Gastrocnemius medialis (tissue), 4 donors: ENCODE data around the gene PDLIM1. TPM values are rescaled to one million over a fixed set of nuclear protein-coding genes. Genes with fewer than 3 reads are reported as not detected.

Experiments used
- ATAC-seq, 2 donors: fragments of 150-250 bp; one replicate each; pipeline ENCODE4 v1.9.1; 2016
- DNase-seq, 2 donors: peaks; one replicate each; pipeline ENCODE4 v3.0.0-alpha.2; 2019
- H3K27ac ChIP-seq, 4 donors: fragments of 200-600 bp; sonication (generic); 1 replicate in 1 of 4; 2 replicates in 3 of 4; pipeline ENCODE4 v1.5.1; 2016 to 2018; ENCODE audit warnings: mild to moderate bottlenecking in 2 of 4, moderate library complexity in 1 of 4
- H3K27me3 ChIP-seq, 3 donors: fragments of 200-600 bp; sonication (generic) in 2 of 3; 1 replicate in 1 of 3; 2 replicates in 2 of 3; pipeline versions ENCODE4 v1.5.1 to v1.6.0; 2016 to 2019; ENCODE audit warnings: mild to moderate bottlenecking in 1 of 3, moderate library complexity in 1 of 3
- H3K36me3 ChIP-seq, 2 donors: fragments of 200-600 bp; sonication (generic) in 1 of 2; one replicate each; pipeline ENCODE4 v1.5.1; 2017 to 2018
- H3K4me1 ChIP-seq, 2 donors: fragments of 200-600 bp; sonication (generic) in 1 of 2; one replicate each; pipeline ENCODE4 v1.5.1; 2016 to 2017; ENCODE audit warnings: mild to moderate bottlenecking in 2 of 2
- H3K4me3 ChIP-seq, 4 donors: fragments of 200-600 bp; sonication (generic) in 3 of 4; 1 replicate in 1 of 4; 2 replicates in 3 of 4; pipeline ENCODE4 v1.5.1; 2016 to 2019; ENCODE audit warnings: mild to moderate bottlenecking in 2 of 4
- H3K9me3 ChIP-seq, 3 donors: fragments of 200-600 bp; sonication (generic) in 2 of 3; 1 replicate in 1 of 3; 2 replicates in 2 of 3; pipeline ENCODE4 v1.5.1; 2016 to 2019
- CTCF ChIP-seq, 5 experiments: fragments of 450-650 bp in 3 of 5; fragments of 200-600 bp in 2 of 5; sonication (generic) in 2 of 5; IDR thresholded peaks in 4 of 5; conservative IDR thresholded peaks in 1 of 5; 1 replicate in 4 of 5; 2 replicates in 1 of 5; pipeline ENCODE4 v1.5.1; 2016 to 2019; ENCODE audit warnings: antibody characterized with exemption in 5 of 5, mild to moderate bottlenecking in 3 of 5, moderate library complexity in 3 of 5
- POLR2A ChIP-seq, 2 donors: fragments of 450-650 bp; IDR thresholded peaks; one replicate each; pipeline ENCODE4 v1.6.1; 2017; ENCODE audit warnings: antibody characterized with exemption in 2 of 2, mild to moderate bottlenecking in 2 of 2, moderate library complexity in 2 of 2
- in situ Hi-C, 4 donors: fragments of 200-750 bp; cut with MboI; loops; one replicate each; pipeline versions ENCODE4 v1.15.0 to v1.8.0; 2017; ENCODE audit warnings: low sequenced_read_pairs in 4 of 4
- intact Hi-C: fragments of 100-400 bp; cut with DNase I; formaldehyde crosslinking; loops from one replicate; pipeline ENCODE4 v1.15.1; 2023; ENCODE audit warnings: low total_unique reads
- total RNA-seq, 4 donors: library from RNA; depleted of rRNA; stranded (reverse); fragments of >200 nt; gene quantifications; one replicate each; pipeline versions ENCODE4 v1.1.0 to v1.2.3, GENCODE V29; 2016

PDLIM1 gene
- total RNA-seq, 4 donors from 2014 or later, result 157 to 572 (median 272) TPM

- DNase-seq (peak; percentile 80 to 92), ATAC-seq (peak; percentile 91)
- intact Hi-C loops (loop anchor here (1.0 to 5.0 kb wide), 2 partner anchors 40 to 49 kb away; no protein-coding TSS in a partner anchor), in situ Hi-C loops (no loop called here)
- Histone ChIP-seq H3K27ac (peak overlapping the region; percentile 76 to 86 (median 83)), H3K9me3 (no peaks in the 10 kb centered on the region), H3K4me3 (no peak overlapping the region), H3K27me3 (no peaks in the 10 kb centered on the region), H3K36me3 (peaks cover 0 to 12% of the 10 kb centered on the region in 2 donors), H3K4me1 (peaks cover 57 to 74% of the 10 kb centered on the region in 2 donors)
- TF ChIP-seq POLR2A (IDR thresholded peaks at IDR 0.05) (peak in 1 of 2 donors; percentile 18), CTCF (IDR thresholded peaks at IDR 0.05 in 4 of 5, conservative IDR thresholded peaks at IDR 0.05 in 1 of 5) (peak in 2 of 5 experiments; percentile 20 to 38)
Observed at GRCh38 chr10:95327367-95327766, 36.6 kb upstream of the PDLIM1 start.

- no peak for DNase-seq
- peaks cover 0 to 13% of the 10 kb centered on the region in 2 donors for H3K36me3 ChIP-seq
Observed at GRCh38 chr10:95326396-95326795, 35.6 kb upstream of the PDLIM1 start.

GRCh38 chr10:95325863-95326262 lies 35.1 kb upstream of the PDLIM1 start:
- peak overlapping the region; percentile 76 to 86 (median 83) for H3K27ac ChIP-seq

More at GRCh38 chr10:95326396-95326795, 35.6 kb upstream of the PDLIM1 start:
- H3K27me3 ChIP-seq, result no peaks in the 10 kb centered on the region
- TF ChIP-seq POLR2A (IDR thresholded peaks at IDR 0.05), result no peak
- TF ChIP-seq CTCF (IDR thresholded peaks at IDR 0.05 in 4 of 5, conservative IDR thresholded peaks at IDR 0.05 in 1 of 5), result no peak
- H3K4me1 ChIP-seq, result peaks cover 57 to 71% of the 10 kb centered on the region in 2 donors
- H3K27ac ChIP-seq, result peak overlapping the region; percentile 76 to 86 (median 83)
- ATAC-seq, result no peak
- intact Hi-C loops, result loop anchor here (5.0 kb wide), 1 partner anchor 39 kb away; no protein-coding TSS in a partner anchor
- H3K4me3 ChIP-seq, result no peak overlapping the region
- in situ Hi-C loops, result no loop called here
- H3K9me3 ChIP-seq, result no peaks in the 10 kb centered on the region

GRCh38 chr10:95324436-95325268 lies 33.8 kb upstream of the PDLIM1 start:
- TF ChIP-seq POLR2A (IDR thresholded peaks at IDR 0.05), result no peak
- Histone ChIP-seq H3K4me3 (no peak overlapping the region), H3K27ac (peak overlapping the region; percentile 13 to 86 (median 79)), H3K36me3 (peaks cover 0 to 22% of the 10 kb centered on the region in 2 donors), H3K9me3 (no peaks in the 10 kb centered on the region), H3K4me1 (peaks cover 63 to 70% of the 10 kb centered on the region in 2 donors), H3K27me3 (no peaks in the 10 kb centered on the region)
- in situ Hi-C loops (no loop called here), intact Hi-C loops (loop anchor here (5.0 kb wide), 1 partner anchor 37 kb away; no protein-coding TSS in a partner anchor)
- no peak for ATAC-seq
- DNase-seq, result no peak

More at GRCh38 chr10:95325863-95326262, 35.1 kb upstream of the PDLIM1 start:
- H3K4me3 ChIP-seq, result no peak overlapping the region
- H3K27me3 ChIP-seq, result no peaks in the 10 kb centered on the region
- no peaks in the 10 kb centered on the region for H3K9me3 ChIP-seq
- intact Hi-C loops, result loop anchor here (5.0 kb wide), 1 partner anchor 39 kb away; no protein-coding TSS in a partner anchor
- peaks cover 57 to 71% of the 10 kb centered on the region in 2 donors for H3K4me1 ChIP-seq
- in situ Hi-C loops, result no loop called here
- ATAC-seq (no peak), DNase-seq (no peak)
- TF ChIP-seq CTCF (IDR thresholded peaks at IDR 0.05 in 4 of 5, conservative IDR thresholded peaks at IDR 0.05 in 1 of 5) (no peak), POLR2A (IDR thresholded peaks at IDR 0.05) (no peak)
- H3K36me3 ChIP-seq, result peaks cover 0 to 18% of the 10 kb centered on the region in 2 donors
